ENCODE results near the gene STX11.
A peak's percentile ranks its signal among the peaks of the same experiment; 100 is the strongest.

Gene STX11

DNA sequence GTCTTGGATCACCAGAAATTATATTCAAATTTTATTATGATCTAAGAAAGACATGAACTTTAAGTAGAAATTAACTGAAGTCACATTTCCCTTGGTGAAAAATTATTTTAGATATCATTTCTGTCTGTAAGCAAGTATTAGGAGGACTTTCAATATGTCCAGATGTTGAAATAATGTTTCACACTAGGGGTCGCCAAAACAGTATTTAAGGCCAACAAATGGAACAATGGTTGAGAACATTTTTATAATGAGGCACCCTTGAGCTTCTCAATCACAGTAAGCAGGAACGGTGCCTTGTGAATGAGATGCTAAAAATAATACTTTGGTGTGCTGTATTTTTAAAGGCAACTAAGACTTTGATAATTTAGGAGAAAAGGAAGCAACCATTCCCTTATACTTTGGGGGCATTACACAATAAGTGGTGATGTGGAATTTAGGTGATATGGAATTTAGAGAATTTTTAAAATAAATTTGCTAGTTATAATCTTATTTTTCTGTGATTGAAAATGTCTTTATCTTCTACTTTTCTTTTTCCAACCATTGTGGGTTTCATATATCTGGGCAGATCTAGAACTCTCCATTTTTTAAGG is 45.3 kb upstream of the STX11 start:
- H3K27me3 ChIP-seq (ENCODE audit: low read length) = no peaks in the 10 kb centered on the region
- no peaks in the 10 kb centered on the region for H3K79me2 ChIP-seq (ENCODE audit: insufficient read depth, low read length)
- no peaks in the 10 kb centered on the region for H4K20me1 ChIP-seq (ENCODE audit: low read depth, low read length)
- H3F3A ChIP-seq (ENCODE audit: insufficient read depth) = no peaks in the 10 kb centered on the region
- H3K4me3 ChIP-seq (ENCODE audit: insufficient read depth, low read length, poor library complexity, severe bottlenecking) = no peak overlapping the region
- TF ChIP-seq, protein P1, sequence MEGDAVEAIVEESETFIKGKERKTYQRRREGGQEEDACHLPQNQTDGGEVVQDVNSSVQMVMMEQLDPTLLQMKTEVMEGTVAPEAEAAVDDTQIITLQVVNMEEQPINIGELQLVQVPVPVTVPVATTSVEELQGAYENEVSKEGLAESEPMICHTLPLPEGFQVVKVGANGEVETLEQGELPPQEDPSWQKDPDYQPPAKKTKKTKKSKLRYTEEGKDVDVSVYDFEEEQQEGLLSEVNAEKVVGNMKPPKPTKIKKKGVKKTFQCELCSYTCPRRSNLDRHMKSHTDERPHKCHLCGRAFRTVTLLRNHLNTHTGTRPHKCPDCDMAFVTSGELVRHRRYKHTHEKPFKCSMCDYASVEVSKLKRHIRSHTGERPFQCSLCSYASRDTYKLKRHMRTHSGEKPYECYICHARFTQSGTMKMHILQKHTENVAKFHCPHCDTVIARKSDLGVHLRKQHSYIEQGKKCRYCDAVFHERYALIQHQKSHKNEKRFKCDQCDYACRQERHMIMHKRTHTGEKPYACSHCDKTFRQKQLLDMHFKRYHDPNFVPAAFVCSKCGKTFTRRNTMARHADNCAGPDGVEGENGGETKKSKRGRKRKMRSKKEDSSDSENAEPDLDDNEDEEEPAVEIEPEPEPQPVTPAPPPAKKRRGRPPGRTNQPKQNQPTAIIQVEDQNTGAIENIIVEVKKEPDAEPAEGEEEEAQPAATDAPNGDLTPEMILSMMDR (IDR thresholded peaks at IDR 0.05; ENCODE audit: insufficient read depth, low read length, poor library complexity, severe bottlenecking) = peak; percentile 44
- TF ChIP-seq EZH2phosphoT487 (conservative IDR thresholded peaks at IDR 0.05; ENCODE audit: low read length) = no peak
- no peak overlapping the region for H3K9ac ChIP-seq (ENCODE audit: low read length)
- H3K4me2 ChIP-seq (ENCODE audit: low read depth, low read length, poor library complexity, severe bottlenecking) = no peak overlapping the region
- no peaks in the 10 kb centered on the region for H3K9me2 ChIP-seq (replicated peaks; ENCODE audit: insufficient read depth, low read length)
- H3K36me3 ChIP-seq (ENCODE audit: low read length) = no peaks in the 10 kb centered on the region
- no peaks in the 10 kb centered on the region for H3K9me3 ChIP-seq (ENCODE audit: insufficient read depth, low read length)
- no peak overlapping the region for H3K27ac ChIP-seq (ENCODE audit: low read depth, low read length)
- H2AFZ ChIP-seq (ENCODE audit: low read depth, low read length, severe bottlenecking) = no peak overlapping the region

DNA sequence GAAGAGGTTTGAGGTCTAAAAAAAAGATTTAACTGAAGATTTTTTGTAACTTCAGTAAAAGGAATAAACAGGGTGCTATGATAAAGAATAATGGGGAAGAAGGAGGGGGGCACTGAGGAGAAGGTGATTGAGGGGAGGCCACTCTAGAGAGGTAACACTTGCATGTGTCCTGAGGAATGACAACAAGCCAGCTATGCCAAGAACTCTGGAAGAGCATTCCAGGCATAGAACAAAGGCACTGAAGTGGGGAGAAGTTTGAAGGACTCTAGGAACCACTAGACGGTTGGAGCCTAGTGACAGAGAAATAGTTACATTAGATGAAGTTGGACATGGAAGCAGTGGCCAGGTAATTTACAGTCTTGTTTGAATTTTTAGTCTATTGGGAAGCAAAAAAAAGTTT is 44.1 kb upstream of the STX11 start:
- Histone ChIP-seq H3K79me2 (ENCODE audit: insufficient read depth, low read length) (no peaks in the 10 kb centered on the region), H3K9me3 (ENCODE audit: insufficient read depth, low read length) (no peaks in the 10 kb centered on the region), H2AFZ (ENCODE audit: low read depth, low read length, severe bottlenecking) (no peak overlapping the region), H3K4me3 (ENCODE audit: insufficient read depth, low read length, poor library complexity, severe bottlenecking) (no peak overlapping the region), H3K4me2 (ENCODE audit: low read depth, low read length, poor library complexity, severe bottlenecking) (no peak overlapping the region), H3K36me3 (ENCODE audit: low read length) (no peaks in the 10 kb centered on the region), H3K9me2 (replicated peaks; ENCODE audit: insufficient read depth, low read length) (no peaks in the 10 kb centered on the region), H3K27me3 (ENCODE audit: low read length) (no peaks in the 10 kb centered on the region), H3F3A (ENCODE audit: insufficient read depth) (no peaks in the 10 kb centered on the region), H4K20me1 (ENCODE audit: low read depth, low read length) (no peaks in the 10 kb centered on the region), H3K9ac (ENCODE audit: low read length) (no peak overlapping the region), H3K27ac (ENCODE audit: low read depth, low read length) (no peak overlapping the region)
- no peak for TF ChIP-seq EZH2phosphoT487 (conservative IDR thresholded peaks at IDR 0.05; ENCODE audit: low read length)
- TF ChIP-seq, protein P1 (IDR thresholded peaks at IDR 0.05; ENCODE audit: insufficient read depth, low read length, poor library complexity, severe bottlenecking) = no peak

DNA sequence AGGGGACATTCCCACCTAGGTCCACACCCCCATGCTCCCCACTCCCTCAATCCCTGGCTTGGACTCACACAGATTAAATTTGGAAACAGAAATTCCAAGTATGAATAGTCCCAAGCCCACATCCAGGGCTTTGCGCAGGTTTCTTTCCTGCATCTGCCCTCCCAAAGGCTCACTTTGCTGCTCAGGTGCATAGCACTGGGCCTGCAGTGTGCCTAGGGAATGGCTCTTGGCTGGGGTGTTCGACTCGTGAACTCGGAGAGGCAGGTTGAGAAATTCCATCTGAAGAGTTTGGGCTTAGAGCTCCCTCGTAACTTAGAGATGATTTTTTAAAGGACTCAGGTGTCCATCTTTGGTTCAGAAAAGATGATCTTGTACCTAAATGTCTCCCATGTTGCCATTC is 40.1 kb upstream of the STX11 start:
- TF ChIP-seq, protein P1 (IDR thresholded peaks at IDR 0.05; ENCODE audit: insufficient read depth, low read length, poor library complexity, severe bottlenecking) = no peak
- no peak for TF ChIP-seq EZH2phosphoT487 (conservative IDR thresholded peaks at IDR 0.05; ENCODE audit: low read length)
- H3K9me2 ChIP-seq (replicated peaks; ENCODE audit: insufficient read depth, low read length) = no peaks in the 10 kb centered on the region
- H3K27me3 ChIP-seq (ENCODE audit: low read length) = no peaks in the 10 kb centered on the region
- H3K79me2 ChIP-seq (ENCODE audit: insufficient read depth, low read length) = no peaks in the 10 kb centered on the region
- no peak overlapping the region for H2AFZ ChIP-seq (ENCODE audit: low read depth, low read length, severe bottlenecking)
- no peak overlapping the region for H3K4me2 ChIP-seq (ENCODE audit: low read depth, low read length, poor library complexity, severe bottlenecking)
- no peaks in the 10 kb centered on the region for H3K9me3 ChIP-seq (ENCODE audit: insufficient read depth, low read length)
- H3K36me3 ChIP-seq (ENCODE audit: low read length) = no peaks in the 10 kb centered on the region
- H3K27ac ChIP-seq (ENCODE audit: low read depth, low read length) = no peak overlapping the region
- no peaks in the 10 kb centered on the region for H3F3A ChIP-seq (ENCODE audit: insufficient read depth)
- no peaks in the 10 kb centered on the region for H4K20me1 ChIP-seq (ENCODE audit: low read depth, low read length)
- no peak overlapping the region for H3K9ac ChIP-seq (ENCODE audit: low read length)
- H3K4me3 ChIP-seq (ENCODE audit: insufficient read depth, low read length, poor library complexity, severe bottlenecking) = no peak overlapping the region

Data from SU-DHL-6 (cell line).